ENCODE data around the gene XXYLT1. TPM values are rescaled to one million over a fixed set of nuclear protein-coding genes. Genes with fewer than 3 reads are reported as not detected.

Gene XXYLT1
- total RNA-seq, 3 donors from 2014 or later = 10.0 to 10.7 (median 10.2) TPM

- no peak overlapping the region for H3K4me3 ChIP-seq
- ATAC-seq (no peak), DNase-seq (peak in 2 of 3 donors; percentile 11 to 21)
- intact Hi-C loops (cut with DNase I, micrococcal nuclease) = no loop called here
- H3K4me1 ChIP-seq (ENCODE audit: low read depth) = no peaks in the 10 kb centered on the region
- no peak for TF ChIP-seq CTCF (IDR thresholded peaks at IDR 0.05)
- no peaks in the 10 kb centered on the region for H3K36me3 ChIP-seq (ENCODE audit: low read depth)
- H3K9me3 ChIP-seq = no peaks in the 10 kb centered on the region
These were observed 173.4 kb downstream of the XXYLT1 start for GRCh38 chr3:195097331-195098255.

GRCh38 chr3:195096484-195097330, 174.3 kb downstream of the XXYLT1 start:
- peak in 2 of 3 donors; percentile 11 to 27 for DNase-seq
- no peaks in the 10 kb centered on the region for H3K4me1 ChIP-seq (ENCODE audit: low read depth)
- no peak for TF ChIP-seq CTCF (IDR thresholded peaks at IDR 0.05)
- intact Hi-C loops (cut with DNase I, micrococcal nuclease) = no loop called here
- no peak overlapping the region for H3K4me3 ChIP-seq
- peak; percentile 54 for ATAC-seq
- no peaks in the 10 kb centered on the region for H3K9me3 ChIP-seq
- no peaks in the 10 kb centered on the region for H3K36me3 ChIP-seq (ENCODE audit: low read depth)

GRCh38 chr3:195096053-195096452, 174.9 kb downstream of the XXYLT1 start:
- no peak for TF ChIP-seq CTCF (IDR thresholded peaks at IDR 0.05)
- H3K9me3 ChIP-seq = no peaks in the 10 kb centered on the region
- no peak for ATAC-seq
- peak in 2 of 3 donors; percentile 16 to 36 for DNase-seq
- no peak overlapping the region for H3K4me3 ChIP-seq
- no peaks in the 10 kb centered on the region for H3K4me1 ChIP-seq (ENCODE audit: low read depth)
- no peaks in the 10 kb centered on the region for H3K36me3 ChIP-seq (ENCODE audit: low read depth)
- intact Hi-C loops (cut with DNase I, micrococcal nuclease) = no loop called here

GRCh38 chr3:195095704-195096036, 175.3 kb downstream of the XXYLT1 start:
- intact Hi-C loops (cut with DNase I, micrococcal nuclease) = no loop called here
- Histone ChIP-seq H3K4me3 (no peak overlapping the region), H3K36me3 (ENCODE audit: low read depth) (no peaks in the 10 kb centered on the region), H3K4me1 (ENCODE audit: low read depth) (no peaks in the 10 kb centered on the region), H3K9me3 (no peaks in the 10 kb centered on the region)
- ATAC-seq (peak; percentile 7), DNase-seq (peak in 2 of 3 donors; percentile 2 to 18)
- TF ChIP-seq CTCF (IDR thresholded peaks at IDR 0.05) = no peak

DNA sequence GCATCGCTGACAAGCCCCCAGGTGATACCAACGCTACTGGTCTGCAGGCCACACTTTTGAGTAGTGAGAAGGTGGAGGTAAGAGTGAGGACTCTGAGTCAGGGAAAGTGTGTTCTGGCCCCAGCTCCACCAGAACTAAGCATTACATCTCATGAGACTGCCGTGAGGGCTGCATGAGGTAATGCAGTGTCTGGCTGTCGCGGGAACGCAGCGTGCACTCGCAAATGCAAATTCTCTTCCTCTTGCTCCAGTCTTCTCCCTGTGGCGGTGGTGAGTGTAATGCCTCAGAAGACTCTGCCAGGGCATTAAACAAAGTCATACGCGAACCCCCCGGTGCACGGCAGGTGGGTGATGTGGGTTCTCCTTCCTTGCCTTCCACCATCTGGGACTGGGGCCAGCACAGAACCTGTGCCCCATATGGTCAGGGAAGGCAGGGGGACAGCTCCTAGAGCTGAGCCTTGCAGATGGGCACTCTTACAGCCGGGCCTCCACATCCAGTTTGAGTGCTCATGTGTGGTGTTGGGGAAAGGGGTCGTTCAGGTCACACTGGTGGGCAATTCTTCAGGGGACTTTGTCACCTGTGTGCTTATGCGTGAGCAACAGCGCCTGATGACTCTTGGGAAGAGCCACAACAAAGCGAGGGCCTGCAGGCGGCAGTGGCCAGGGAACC, 175.8 kb downstream of the XXYLT1 start:
- no peak overlapping the region for H3K4me3 ChIP-seq
- ATAC-seq = peak; percentile 58
- intact Hi-C loops (cut with DNase I, micrococcal nuclease) = no loop called here

More for the DNA sequence above, 175.8 kb downstream of the XXYLT1 start:
- Histone ChIP-seq H3K4me1 (ENCODE audit: low read depth) (no peaks in the 10 kb centered on the region), H3K36me3 (ENCODE audit: low read depth) (no peaks in the 10 kb centered on the region), H3K9me3 (no peaks in the 10 kb centered on the region)
- peak in 2 of 3 donors; percentile 36 to 59 for DNase-seq
- TF ChIP-seq CTCF (IDR thresholded peaks at IDR 0.05) = no peak
